Measurements from ENCODE around the gene NAV1. TPM values are rescaled to one million over a fixed set of nuclear protein-coding genes. Genes with fewer than 3 reads are reported as not detected.

Gene NAV1
- total and polyA plus RNA-seq, 3 experiments from 2014 or later, result 0.77 to 1.8 (median 0.95) TPM

DNA sequence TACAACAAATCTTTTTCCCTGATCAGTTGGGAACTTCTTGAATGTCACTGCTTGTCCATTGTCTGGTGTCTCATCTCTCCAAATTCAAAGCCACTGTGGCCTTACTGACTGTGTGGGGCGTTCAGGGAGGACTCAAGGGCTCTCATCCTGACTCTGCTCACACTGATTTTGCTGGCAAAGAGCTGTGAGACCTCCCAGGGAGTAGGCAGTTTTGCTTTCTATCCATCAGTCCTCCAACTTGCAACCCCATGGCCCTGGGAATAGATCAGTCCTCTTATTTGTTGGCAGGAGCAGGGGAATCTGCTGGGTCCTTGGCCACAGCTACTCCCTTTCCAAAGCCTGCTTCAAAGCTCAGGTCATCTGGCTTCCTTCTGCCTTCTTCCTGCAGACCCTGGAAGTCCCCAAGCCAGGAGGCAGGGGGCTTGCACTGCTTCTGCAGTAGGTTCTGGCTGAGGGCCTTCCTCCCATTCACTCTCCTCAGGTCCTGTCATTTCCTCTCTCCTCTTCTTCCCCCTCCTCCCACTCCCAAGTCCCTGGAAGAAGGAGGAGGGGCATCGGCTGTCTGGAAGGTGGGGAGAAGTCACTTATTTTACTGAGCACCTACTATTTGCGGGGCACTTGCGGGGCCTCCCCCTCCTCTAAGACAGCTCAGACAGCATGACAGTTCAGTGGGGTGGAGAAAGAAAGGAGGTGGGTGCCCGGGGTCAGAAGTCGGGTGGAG lies 876 bp upstream of the NAV1 start:
- H3K27me3 ChIP-seq (ENCODE audit: insufficient read depth, low read length, poor library complexity, severe bottlenecking), result peaks cover 31% of the 10 kb centered on the region
- DNase-seq, result no peak
- H3K27ac Mint-ChIP-seq, result peak overlapping the region in 1 of 8 donors; percentile 44
- no peaks in the 10 kb centered on the region for H3K9me3 ChIP-seq (ENCODE audit: low read length)
- H3K36me3 Mint-ChIP-seq, result peaks cover 0 to 13% (median 5%) of the 10 kb centered on the region in 3 donors
- no peaks in the 10 kb centered on the region for H3K36me3 ChIP-seq (ENCODE audit: insufficient read depth, low read length)
- peak overlapping the region in 5 of 7 donors; percentile 41 to 70 (median 64) for H3K4me3 Mint-ChIP-seq
- no peak overlapping the region for H3K27ac ChIP-seq (ENCODE audit: low read depth, low read length)
- H3K4me1 Mint-ChIP-seq, result peaks cover 19 to 28% (median 20%) of the 10 kb centered on the region in 3 donors
- peaks cover 15% of the 10 kb centered on the region for H3K4me1 ChIP-seq (ENCODE audit: insufficient read depth, low read length)
- H3K9me3 Mint-ChIP-seq, result peaks cover 0 to 3% (median 0%) of the 10 kb centered on the region in 5 donors
- ChIA-PET POLR2A (no interaction called here), CTCF (interaction anchor here (1.1 to 1.3 kb wide), 2 partner anchors 25 to 56 kb away, joined by 3 to 4 read pairs; no protein-coding TSS in a partner anchor)
- peaks cover 41 to 72% of the 10 kb centered on the region in 2 donors for H3K27me3 Mint-ChIP-seq
- no peak overlapping the region for H3K4me3 ChIP-seq (ENCODE audit: low read length)

DNA sequence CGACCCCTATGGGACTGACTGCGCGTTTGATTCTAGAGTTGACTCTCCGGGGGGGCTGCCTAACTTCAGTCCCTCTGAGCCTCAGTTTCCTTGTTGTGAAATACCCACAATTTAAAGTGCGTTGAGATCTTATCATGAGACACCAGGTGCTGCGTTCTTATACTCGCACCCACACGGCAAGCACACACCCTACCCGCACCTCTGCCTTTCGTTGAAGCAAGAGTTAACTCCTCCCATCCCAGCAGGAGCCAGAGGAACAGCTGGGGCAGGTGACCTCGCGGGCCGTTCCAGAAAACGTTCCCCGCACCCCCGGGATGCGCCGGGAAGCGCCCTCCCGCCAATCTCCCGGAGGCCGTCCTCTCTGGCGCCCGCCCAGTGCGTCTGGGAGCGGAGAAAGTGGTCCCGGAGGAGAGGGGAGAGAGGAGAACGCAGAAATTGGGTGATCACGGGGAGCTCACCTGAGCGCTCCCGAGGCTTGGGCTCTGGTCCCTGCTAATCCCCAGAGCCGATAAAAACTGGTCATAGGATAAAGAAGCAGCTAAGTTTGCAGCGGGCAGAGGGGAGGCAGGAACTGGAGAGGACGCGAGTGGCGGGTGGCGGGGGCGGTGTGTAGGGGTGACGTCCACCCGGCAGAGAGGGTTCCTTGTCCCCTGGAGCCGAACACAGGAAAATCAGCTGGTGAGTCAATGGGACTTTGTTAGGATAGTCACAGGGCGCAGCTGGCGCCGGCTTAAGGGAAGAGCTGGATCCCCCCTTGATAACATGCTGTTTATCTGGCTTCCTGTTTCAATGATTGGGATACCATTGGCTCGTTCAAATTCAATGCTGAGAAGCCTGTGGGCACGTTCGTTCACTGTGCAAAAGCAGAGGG lies 869 bp downstream of the NAV1 start:
- CTCF ChIA-PET, result interaction anchor here (1.3 kb wide), 1 partner anchor 9 kb away, joined by 5 read pairs; no protein-coding TSS in a partner anchor
- POLR2A ChIA-PET, result no interaction called here
- H3K36me3 ChIP-seq (ENCODE audit: insufficient read depth, low read length), result no peaks in the 10 kb centered on the region
- peaks cover 0 to 4% (median 0%) of the 10 kb centered on the region in 5 donors for H3K9me3 Mint-ChIP-seq
- H3K27ac ChIP-seq (ENCODE audit: low read depth, low read length), result no peak overlapping the region
- peaks cover 0 to 13% (median 3%) of the 10 kb centered on the region in 3 donors for H3K36me3 Mint-ChIP-seq
- H3K4me1 ChIP-seq (ENCODE audit: insufficient read depth, low read length), result peaks cover 15% of the 10 kb centered on the region
- H3K27me3 ChIP-seq (ENCODE audit: insufficient read depth, low read length, poor library complexity, severe bottlenecking), result peaks cover 31% of the 10 kb centered on the region
- peaks cover 41 to 76% of the 10 kb centered on the region in 2 donors for H3K27me3 Mint-ChIP-seq
- no peak for DNase-seq
- H3K4me3 Mint-ChIP-seq, result peak overlapping the region; percentile 16 to 81 (median 74)
- peak overlapping the region in 1 of 8 donors; percentile 50 for H3K27ac Mint-ChIP-seq
- H3K4me1 Mint-ChIP-seq, result peaks cover 19 to 28% (median 20%) of the 10 kb centered on the region in 3 donors
- H3K4me3 ChIP-seq (ENCODE audit: low read length), result peak overlapping the region; percentile 27
- H3K9me3 ChIP-seq (ENCODE audit: low read length), result no peaks in the 10 kb centered on the region

DNA sequence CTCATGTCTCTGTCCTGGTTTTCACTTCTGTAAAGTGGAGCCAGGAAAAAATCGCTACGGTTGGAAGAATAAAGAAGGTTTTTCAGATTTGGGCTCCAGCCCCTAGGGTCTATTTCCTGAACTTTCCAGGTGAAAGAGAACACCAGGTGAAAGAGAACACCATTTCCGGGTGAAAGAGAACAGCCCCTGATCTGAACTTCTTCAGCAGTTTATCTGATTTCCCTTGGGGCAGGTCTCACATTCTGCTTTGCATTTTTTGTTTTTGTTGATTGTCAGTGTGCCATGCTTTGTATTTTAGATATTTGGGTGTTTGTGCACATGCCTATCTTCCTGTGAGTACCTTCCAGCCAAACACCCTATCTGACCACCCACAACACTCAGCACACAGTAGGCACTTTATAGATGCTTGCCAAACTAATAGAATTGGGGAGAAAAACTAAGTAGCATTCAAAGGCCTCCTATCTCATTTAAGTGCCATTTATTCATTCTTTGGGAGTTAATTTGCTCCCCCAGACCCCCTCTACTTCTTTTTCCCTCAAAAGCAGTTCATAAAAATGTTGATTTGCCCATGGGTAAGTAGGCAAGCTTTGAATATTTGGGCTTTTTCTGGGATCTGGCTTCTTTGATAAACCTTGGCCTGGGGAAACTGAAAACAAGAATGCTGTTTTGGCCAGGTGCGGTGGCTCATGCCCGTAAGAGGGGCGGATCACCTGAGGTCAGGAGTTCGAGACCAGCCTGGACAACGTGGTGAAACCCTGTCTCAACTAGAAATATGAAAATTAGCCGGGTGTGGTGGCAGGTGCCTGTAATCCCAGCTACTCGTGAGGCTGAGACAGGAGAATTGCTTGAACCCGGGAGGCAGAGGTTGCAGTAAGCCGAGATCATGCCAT lies 2.2 kb downstream of the NAV1 start:
- Histone ChIP-seq H3K4me1 (ENCODE audit: insufficient read depth, low read length) (peaks cover 15% of the 10 kb centered on the region), H3K9me3 (ENCODE audit: low read length) (no peaks in the 10 kb centered on the region), H3K36me3 (ENCODE audit: insufficient read depth, low read length) (no peaks in the 10 kb centered on the region), H3K4me3 (ENCODE audit: low read length) (no peak overlapping the region), H3K27ac (ENCODE audit: low read depth, low read length) (no peak overlapping the region), H3K27me3 (ENCODE audit: insufficient read depth, low read length, poor library complexity, severe bottlenecking) (peaks cover 31% of the 10 kb centered on the region)
- no peak overlapping the region for H3K27ac Mint-ChIP-seq
- peaks cover 0 to 13% (median 3%) of the 10 kb centered on the region in 3 donors for H3K36me3 Mint-ChIP-seq
- peaks cover 39 to 64% of the 10 kb centered on the region in 2 donors for H3K27me3 Mint-ChIP-seq
- POLR2A ChIA-PET, result no interaction called here
- H3K9me3 Mint-ChIP-seq, result peaks cover 0 to 4% (median 0%) of the 10 kb centered on the region in 5 donors
- DNase-seq, result no peak
- peak overlapping the region in 4 of 7 donors; percentile 35 to 75 (median 51) for H3K4me3 Mint-ChIP-seq
- CTCF ChIA-PET, result no interaction called here
- H3K4me1 Mint-ChIP-seq, result peaks cover 19 to 28% (median 20%) of the 10 kb centered on the region in 3 donors

DNA sequence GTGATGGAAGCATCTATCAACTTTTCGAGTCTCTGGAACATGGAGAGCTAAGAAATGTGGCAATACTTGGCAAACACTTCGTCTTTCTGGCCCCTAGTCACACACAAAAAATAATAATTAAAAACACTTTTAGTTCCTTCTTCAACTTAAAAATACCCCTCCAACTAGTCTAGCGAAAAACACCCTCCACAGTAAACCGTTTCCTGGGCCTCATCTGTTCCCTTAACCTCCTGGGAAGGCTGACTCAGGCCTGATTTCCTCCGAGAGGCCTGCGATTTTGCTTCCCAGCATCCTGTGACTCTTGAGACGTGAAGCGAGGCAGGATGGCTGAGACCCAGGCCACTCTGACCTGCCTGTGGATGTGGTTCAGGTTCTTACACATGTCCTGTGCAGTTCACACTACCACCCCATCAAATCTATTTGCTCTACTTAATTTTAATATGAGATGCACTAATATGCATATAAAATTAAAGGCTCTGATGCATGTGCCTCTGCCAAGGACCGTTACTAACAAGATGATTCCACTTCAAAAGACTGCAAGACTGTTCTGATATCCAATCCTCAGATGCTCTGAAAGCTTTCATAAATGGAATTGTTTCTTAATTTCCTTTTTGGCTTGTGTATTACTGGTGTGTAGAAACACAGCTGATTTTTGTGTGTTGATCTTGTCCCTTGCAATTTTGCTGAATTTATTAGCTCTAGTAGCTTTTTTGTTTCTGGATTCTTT lies 3.5 kb downstream of the NAV1 start:
- Histone ChIP-seq H3K9me3 (ENCODE audit: low read length) (no peaks in the 10 kb centered on the region), H3K27me3 (ENCODE audit: insufficient read depth, low read length, poor library complexity, severe bottlenecking) (peaks cover 26% of the 10 kb centered on the region), H3K4me3 (ENCODE audit: low read length) (no peak overlapping the region), H3K4me1 (ENCODE audit: insufficient read depth, low read length) (peaks cover 15% of the 10 kb centered on the region), H3K36me3 (ENCODE audit: insufficient read depth, low read length) (no peaks in the 10 kb centered on the region), H3K27ac (ENCODE audit: low read depth, low read length) (no peak overlapping the region)
- ChIA-PET CTCF (interaction anchor here (1.0 kb wide), 1 partner anchor 11 kb away, joined by 3 read pairs; no protein-coding TSS in a partner anchor), POLR2A (no interaction called here)
- Mint-ChIP-seq H3K9me3 (peaks cover 0 to 4% (median 0%) of the 10 kb centered on the region in 5 donors), H3K4me1 (peaks cover 19 to 25% (median 20%) of the 10 kb centered on the region in 3 donors), H3K4me3 (no peak overlapping the region), H3K27ac (no peak overlapping the region), H3K36me3 (peaks cover 0 to 4% (median 3%) of the 10 kb centered on the region in 3 donors), H3K27me3 (peaks cover 31 to 54% of the 10 kb centered on the region in 2 donors)
- no peak for DNase-seq

DNA sequence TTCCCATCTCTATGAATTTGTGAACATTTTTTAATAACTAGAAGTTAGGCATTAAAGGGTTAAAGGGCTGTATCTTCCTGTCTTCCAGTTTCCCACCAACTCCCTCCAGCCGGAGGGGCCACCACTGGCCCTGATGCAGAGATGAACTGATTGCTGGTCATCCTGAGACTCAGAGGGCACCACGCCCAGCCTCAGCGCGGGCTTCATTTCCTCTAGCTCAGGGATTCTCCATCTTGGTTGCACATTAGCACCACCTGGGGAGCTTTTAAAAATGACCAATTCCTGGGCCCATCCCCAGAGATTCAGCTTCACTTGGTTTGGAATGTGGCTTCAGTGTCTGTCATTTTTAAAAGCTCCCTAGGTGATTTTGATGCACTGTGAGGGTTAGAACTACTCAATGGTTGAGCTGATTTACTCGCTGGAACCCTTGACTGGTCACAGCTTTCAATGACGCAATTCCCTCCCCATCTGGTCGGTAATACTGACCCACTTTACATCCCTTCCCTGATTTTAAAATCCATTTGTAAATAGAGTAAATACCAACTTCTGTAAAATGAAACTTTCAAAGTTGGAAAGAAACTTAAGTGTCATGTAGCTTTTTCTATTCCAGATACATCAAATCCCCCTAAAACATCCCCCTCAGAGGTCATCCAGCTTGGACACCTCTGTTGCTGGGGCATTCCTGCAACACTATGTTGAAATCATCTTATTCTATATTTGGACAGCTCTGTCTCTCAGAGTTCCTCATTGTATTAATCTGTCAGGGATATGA lies 5.1 kb downstream of the NAV1 start:
- CTCF ChIA-PET, result interaction anchor here (1.6 kb wide), 1 partner anchor 17 kb away, joined by 5 read pairs; no protein-coding TSS in a partner anchor

DNA sequence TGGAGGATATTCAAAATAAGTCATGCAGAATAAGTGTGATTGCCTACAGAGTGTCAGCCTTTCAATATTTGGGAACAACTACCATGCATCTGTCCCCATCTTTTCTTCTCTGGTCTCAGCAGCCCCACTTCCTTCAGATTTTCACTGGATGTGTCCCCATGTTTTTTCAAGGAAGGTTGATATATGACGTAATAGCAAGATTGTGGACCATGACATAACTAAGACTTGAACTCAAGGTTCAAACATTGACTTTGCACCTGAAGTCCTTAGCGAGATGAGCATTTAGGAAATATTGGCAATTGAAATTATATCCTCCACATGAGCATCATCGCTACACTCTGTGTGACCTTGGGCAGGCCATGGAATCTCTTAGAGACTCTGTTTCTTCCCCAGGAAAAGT lies 5.8 kb downstream of the NAV1 start:
- peaks cover 13% of the 10 kb centered on the region for H3K27me3 ChIP-seq (ENCODE audit: insufficient read depth, low read length, poor library complexity, severe bottlenecking)
- Mint-ChIP-seq H3K27me3 (peaks cover 18 to 37% of the 10 kb centered on the region in 2 donors), H3K4me1 (peaks cover 8 to 9% (median 8%) of the 10 kb centered on the region in 3 donors), H3K9me3 (peaks cover 0 to 4% (median 0%) of the 10 kb centered on the region in 5 donors), H3K36me3 (peaks cover 0 to 4% (median 3%) of the 10 kb centered on the region in 3 donors), H3K27ac (no peak overlapping the region), H3K4me3 (no peak overlapping the region)
- no peaks in the 10 kb centered on the region for H3K9me3 ChIP-seq (ENCODE audit: low read length)
- ChIA-PET POLR2A (no interaction called here), CTCF (interaction anchor here (1.6 kb wide), 1 partner anchor 17 kb away, joined by 5 read pairs; no protein-coding TSS in a partner anchor)
- peaks cover 3% of the 10 kb centered on the region for H3K4me1 ChIP-seq (ENCODE audit: insufficient read depth, low read length)
- no peaks in the 10 kb centered on the region for H3K36me3 ChIP-seq (ENCODE audit: insufficient read depth, low read length)
- DNase-seq, result no peak
- H3K27ac ChIP-seq (ENCODE audit: low read depth, low read length), result no peak overlapping the region
- H3K4me3 ChIP-seq (ENCODE audit: low read length), result no peak overlapping the region

More for the DNA sequence above, 5.1 kb downstream of the NAV1 start:
- POLR2A ChIA-PET, result no interaction called here
- H3K27me3 Mint-ChIP-seq, result peaks cover 22 to 41% of the 10 kb centered on the region in 2 donors
- peaks cover 0 to 4% (median 0%) of the 10 kb centered on the region in 5 donors for H3K9me3 Mint-ChIP-seq
- peaks cover 12 to 14% (median 13%) of the 10 kb centered on the region in 3 donors for H3K4me1 Mint-ChIP-seq
- peaks cover 8% of the 10 kb centered on the region for H3K4me1 ChIP-seq (ENCODE audit: insufficient read depth, low read length)
- H3K4me3 Mint-ChIP-seq, result no peak overlapping the region
- H3K36me3 Mint-ChIP-seq, result peaks cover 0 to 4% (median 3%) of the 10 kb centered on the region in 3 donors
- H3K4me3 ChIP-seq (ENCODE audit: low read length), result no peak overlapping the region
- no peaks in the 10 kb centered on the region for H3K36me3 ChIP-seq (ENCODE audit: insufficient read depth, low read length)
- H3K27me3 ChIP-seq (ENCODE audit: insufficient read depth, low read length, poor library complexity, severe bottlenecking), result peaks cover 19% of the 10 kb centered on the region
- no peak overlapping the region for H3K27ac Mint-ChIP-seq
- no peak for DNase-seq
- no peaks in the 10 kb centered on the region for H3K9me3 ChIP-seq (ENCODE audit: low read length)
- no peak overlapping the region for H3K27ac ChIP-seq (ENCODE audit: low read depth, low read length)

Measured in CD8-positive, alpha-beta memory T cell (primary cell).